Putamen (tissue), 1 donor: ENCODE data around the gene CC2D1A.

Source experiments
- DNase-seq: peaks from one replicate; pipeline ENCODE4 v3.0.0-alpha.2; 2016; ENCODE audit warnings: low spot score

Gene CC2D1A

DNA sequence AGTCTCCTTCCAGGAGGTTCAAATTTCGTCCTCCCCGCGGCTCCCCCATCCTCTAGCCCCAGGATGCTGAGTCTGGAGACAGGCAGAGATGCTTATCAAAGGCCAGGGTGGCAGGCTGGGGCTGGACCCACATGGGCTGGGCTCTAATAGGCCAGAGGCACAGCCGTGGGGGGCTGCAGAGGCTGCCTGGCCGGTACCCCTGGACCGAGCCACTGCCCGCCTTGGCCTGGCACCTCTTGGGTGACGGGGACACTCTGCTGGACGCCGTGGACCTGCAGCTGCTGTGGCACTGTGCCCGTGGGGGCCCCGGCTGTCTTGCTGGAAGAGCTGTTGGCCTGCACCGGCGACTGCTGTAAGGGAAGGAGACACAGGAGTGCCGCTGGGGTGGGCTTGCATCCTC is 74.3 kb downstream of the CC2D1A start:
- no peak for DNase-seq
